K562 (cell line): ENCODE results near the gene IBA57. TPM values are rescaled to one million over a fixed set of nuclear protein-coding genes. Genes with fewer than 3 reads are reported as not detected.
A peak's percentile ranks its signal among the peaks of the same experiment; 100 is the strongest.

Source experiments
- ADNP ChIP-seq: fragments of 200-800 bp; sonication (Bioruptor generic); IDR thresholded peaks from 2 replicates; pipeline ENCODE4 v1.6.1; 2016; ENCODE audit warnings: missing genetic modification characterization, missing compliant biosample characterization
- ARID1B ChIP-seq: fragments of 450-650 bp; IDR thresholded peaks from 2 replicates; pipeline ENCODE4 v1.6.1; 2016; ENCODE audit warnings: antibody characterized with exemption, mild to moderate bottlenecking, inconsistent platforms
- ARID2 ChIP-seq: fragments of 450-650 bp; IDR thresholded peaks from 2 replicates; pipeline ENCODE4 v1.6.1; 2017; ENCODE audit warnings: antibody characterized with exemption, mild to moderate bottlenecking
- CC2D1A ChIP-seq: fragments of 450-650 bp; IDR thresholded peaks from 2 replicates; pipeline ENCODE4 v1.6.1; 2017; ENCODE audit warnings: mild to moderate bottlenecking
- CREB1 ChIP-seq, 2 experiments: sonication (generic) in 1 of 2; formaldehyde crosslinking in 1 of 2; IDR thresholded peaks; 2 replicates each; pipeline versions ENCODE4 v1.6.1 to v1.8.0; 2012 to 2022; ENCODE audit warnings: inconsistent platforms in 1 of 2, mild to moderate bottlenecking in 1 of 2, missing genetic modification reagents in 1 of 2, moderate library complexity in 1 of 2
- DDX20 ChIP-seq: fragments of 450-650 bp; IDR thresholded peaks from 2 replicates; pipeline ENCODE4 v1.6.1; 2016; ENCODE audit warnings: missing genetic modification characterization, low read depth, mild to moderate bottlenecking, missing compliant biosample characterization, moderate library complexity
- DNMT1 ChIP-seq: fragments of 450-650 bp; IDR thresholded peaks from 2 replicates; pipeline ENCODE4 v1.6.1; 2016; ENCODE audit warnings: antibody characterized with exemption, mild to moderate bottlenecking
- ETS2 ChIP-seq: IDR thresholded peaks from 2 replicates; pipeline ENCODE4 v1.6.1; 2016; ENCODE audit warnings: borderline replicate concordance, missing genetic modification characterization, mild to moderate bottlenecking, moderate library complexity, missing compliant biosample characterization; ENCODE audit not compliant: poor library complexity, severe bottlenecking
- FOXA3 ChIP-seq, 2 experiments: fragments of 450-650 bp in 1 of 2; sonication (generic) in 1 of 2; formaldehyde crosslinking; IDR thresholded peaks in 1 of 2; conservative IDR thresholded peaks in 1 of 2; 2 replicates each; pipeline versions ENCODE4 v1.4.0 to v1.8.0; 2020 to 2022; ENCODE audit warnings: mild to moderate bottlenecking in 2 of 2, missing genetic modification reagents in 1 of 2
- GTF2F1 ChIP-seq: IDR thresholded peaks from 2 replicates; pipeline ENCODE4 v1.6.1; 2011; ENCODE audit warnings: low read depth, low read length, improper control_type of control experiment
- JUN ChIP-seq, 2 experiments: sonication (generic) in 1 of 2; formaldehyde crosslinking in 1 of 2; IDR thresholded peaks; 2 replicates each; pipeline versions ENCODE4 v1.6.1 to v1.8.0; 2012 to 2022; ENCODE audit warnings: borderline replicate concordance in 2 of 2, mild to moderate bottlenecking in 2 of 2, improper control_type of control experiment in 1 of 2, low read depth in 1 of 2, low read length in 1 of 2, missing genetic modification reagents in 1 of 2
- KLF10 ChIP-seq: fragments of 250-450 bp; sonication (Bioruptor Pico); IDR thresholded peaks from 2 replicates; pipeline ENCODE4 v1.6.1; 2021; ENCODE audit warnings: matching md5 sums
- MECOM ChIP-seq: fragments of 250-450 bp; sonication (Bioruptor Pico); IDR thresholded peaks from 2 replicates; pipeline ENCODE4 v1.8.0; 2022; ENCODE audit warnings: inconsistent platforms
- MTA1 ChIP-seq: fragments of 450-650 bp; IDR thresholded peaks from 2 replicates; pipeline ENCODE4 v1.6.1; 2017; ENCODE audit warnings: borderline replicate concordance
- PHB2 ChIP-seq: fragments of 450-650 bp; IDR thresholded peaks from 2 replicates; pipeline ENCODE4 v1.6.1; 2017; ENCODE audit warnings: low read depth
- POLR2G ChIP-seq: fragments of 200-400 bp; formaldehyde crosslinking; IDR thresholded peaks from 2 replicates; pipeline ENCODE4 v1.6.1; 2017; ENCODE audit warnings: low read depth, mild to moderate bottlenecking, antibody characterized with exemption, low read length, moderate library complexity
- PYGO2 ChIP-seq: fragments of 450-650 bp; IDR thresholded peaks from 2 replicates; pipeline ENCODE4 v1.6.1; 2016; ENCODE audit warnings: mild to moderate bottlenecking, missing genetic modification characterization, moderate library complexity, missing compliant biosample characterization
- RAD51 ChIP-seq: fragments of 450-650 bp; IDR thresholded peaks from 2 replicates; pipeline ENCODE4 v1.7.1; 2016; ENCODE audit warnings: low read depth, mild to moderate bottlenecking, borderline replicate concordance
- SMAD2 ChIP-seq: fragments of 150-350 bp; IDR thresholded peaks from 2 replicates; pipeline ENCODE4 v1.6.1; 2014; ENCODE audit warnings: low read depth, mild to moderate bottlenecking, low read length
- STAG1 ChIP-seq: sonication (generic); formaldehyde crosslinking; IDR thresholded peaks from 2 replicates; pipeline ENCODE4 v1.5.0; 2020; ENCODE audit warnings: missing genetic modification reagents, borderline replicate concordance
- SUPT5H ChIP-seq: fragments of 450-650 bp; IDR thresholded peaks from 2 replicates; pipeline ENCODE4 v1.6.1; 2016
- TCF7 ChIP-seq: sonication (generic); IDR thresholded peaks from 2 replicates; pipeline ENCODE4 v1.6.1; 2016; ENCODE audit warnings: antibody characterized with exemption, borderline replicate concordance
- TFE3 ChIP-seq: fragments of 450-650 bp; formaldehyde crosslinking; IDR thresholded peaks from 2 replicates; pipeline ENCODE4 v1.4.0; 2020; ENCODE audit warnings: mild to moderate bottlenecking, mixed read lengths
- YBX1 ChIP-seq: fragments of 450-650 bp; IDR thresholded peaks from 2 replicates; pipeline ENCODE4 v1.7.1; 2016; ENCODE audit warnings: mild to moderate bottlenecking
- ZNF133 ChIP-seq: fragments of 250-450 bp; sonication (Bioruptor Pico); IDR thresholded peaks from 2 replicates; pipeline ENCODE4 v1.4.0; 2020; ENCODE audit warnings: mild to moderate bottlenecking
- ZNF217 ChIP-seq: sonication (generic); formaldehyde crosslinking; IDR thresholded peaks from 2 replicates; pipeline ENCODE4 v1.8.0; 2022; ENCODE audit warnings: mild to moderate bottlenecking, missing genetic modification reagents
- ZNF3 ChIP-seq: fragments of 250-450 bp; sonication (Bioruptor Pico); IDR thresholded peaks from 2 replicates; pipeline ENCODE4 v1.5.0; 2021; ENCODE audit warnings: mild to moderate bottlenecking, moderate library complexity
- ZNF354B ChIP-seq: fragments of 250-450 bp; sonication (Bioruptor Pico); IDR thresholded peaks from 2 replicates; pipeline ENCODE4 v1.4.0; 2020
- ZNF445 ChIP-seq: fragments of 250-450 bp; sonication (Bioruptor Pico); IDR thresholded peaks from 2 replicates; pipeline ENCODE4 v1.4.0; 2020; ENCODE audit warnings: low read depth, mild to moderate bottlenecking, moderate library complexity
- ZNF79 ChIP-seq: fragments of 250-450 bp; sonication (Bioruptor Pico); IDR thresholded peaks from 2 replicates; pipeline ENCODE4 v1.4.0; 2020; ENCODE audit warnings: low read depth, mild to moderate bottlenecking, moderate library complexity
- polyA plus RNA-seq, 8 experiments: library from polyadenylated mRNA; depleted of rRNA in 4 of 8; stranded (reverse) in 5 of 8; unstranded in 3 of 8; fragments of >200 nt; fragmentation: Nextera tagmentation in 2 of 8; fragmentation: Illumina TruSeq in 1 of 8; extraction: Ambion mirVana in 2 of 8; extraction: Trizol in 1 of 8; gene quantifications; 2 replicates each; pipeline versions ENCODE4 v1.2.1 to v1.2.3, GENCODE V29; 2011 to 2014; ENCODE audit warnings: inconsistent platforms in 1 of 8, missing spikeins in 1 of 8
- total RNA-seq, 7 experiments: library from RNA; depleted of rRNA in 6 of 7; stranded (reverse); fragments of >200 nt in 6 of 7; fragmentation: Illumina TruSeq in 2 of 7; extraction: Trizol in 2 of 7; gene quantifications; 2 replicates each; pipeline versions ENCODE4 v1.2.1 to v1.2.3, GENCODE V29; 2011 to 2021; ENCODE audit warnings: low replicate concordance in 1 of 7

Gene IBA57
- total and polyA plus RNA-seq, 9 of the 15 experiments (the other 6 are each of a cell fraction or from before 2014, with no cell fraction given): 0.77 to 15.5 (median 2.7) TPM

- TF ChIP-seq PYGO2 (peak; percentile 31; the same call in 1 of the 2 replicates), CC2D1A (0 out of 2 replicates have a peak, but pooled peaks have one; percentile 2), RAD51 (no peak), ZNF354B (no peak), DNMT1 (no peak), PHB2 (no peak), CREB1 (IDR thresholded peaks at IDR 0.05) (0 out of 2 replicates have a peak, but pooled peaks have one; percentile 48), CREB1 (CRISPR knock-in tag; IDR thresholded peaks at IDR 0.05) (no peak), SMAD2 (no peak), ARID2 (no peak), SUPT5H (0 out of 2 replicates have a peak, but pooled peaks have one; percentile 67), POLR2G (no peak), ZNF445 (CRISPR knock-in tag) (no peak), MTA1 (peak; percentile 77; the same call in 1 of the 2 replicates), JUN (IDR thresholded peaks at IDR 0.05; ENCODE audit: borderline replicate concordance, low read depth, low read length) (peak; percentile 18; the same call in 1 of the 2 replicates), JUN (CRISPR knock-in tag; IDR thresholded peaks at IDR 0.05; ENCODE audit: borderline replicate concordance) (no peak), STAG1 (CRISPR knock-in tag) (no peak), DDX20 (tag) (no peak), ZNF133 (CRISPR knock-in tag) (no peak), YBX1 (no peak), ZNF217 (CRISPR knock-in tag) (no peak), TCF7 (no peak; the same call in 1 of the 2 replicates), FOXA3 (CRISPR knock-in tag; conservative IDR thresholded peaks at IDR 0.05 in 1 of 2, IDR thresholded peaks at IDR 0.05 in 1 of 2) (no peak), KLF10 (CRISPR knock-in tag) (no peak), GTF2F1 (peak; percentile 23; the same call in 1 of the 2 replicates), MECOM (CRISPR knock-in tag) (0 out of 2 replicates have a peak, but pooled peaks have one; percentile 56), ZNF79 (CRISPR knock-in tag) (no peak), ETS2 (tag) (no peak), ZNF3 (no peak), ADNP (tag) (no peak), TFE3 (CRISPR knock-in tag) (no peak), ARID1B (peak; percentile 83)
These were observed 838 bp upstream of the IBA57 start (continued) for GRCh38 chr1:228164561-228165371.
